ENCODE data around the gene RPL36. TPM values are rescaled to one million over a fixed set of nuclear protein-coding genes. Genes with fewer than 3 reads are reported as not detected.

The RPL36 gene
- 601 and 1,423 TPM in 2 replicates for total RNA-seq

DNA sequence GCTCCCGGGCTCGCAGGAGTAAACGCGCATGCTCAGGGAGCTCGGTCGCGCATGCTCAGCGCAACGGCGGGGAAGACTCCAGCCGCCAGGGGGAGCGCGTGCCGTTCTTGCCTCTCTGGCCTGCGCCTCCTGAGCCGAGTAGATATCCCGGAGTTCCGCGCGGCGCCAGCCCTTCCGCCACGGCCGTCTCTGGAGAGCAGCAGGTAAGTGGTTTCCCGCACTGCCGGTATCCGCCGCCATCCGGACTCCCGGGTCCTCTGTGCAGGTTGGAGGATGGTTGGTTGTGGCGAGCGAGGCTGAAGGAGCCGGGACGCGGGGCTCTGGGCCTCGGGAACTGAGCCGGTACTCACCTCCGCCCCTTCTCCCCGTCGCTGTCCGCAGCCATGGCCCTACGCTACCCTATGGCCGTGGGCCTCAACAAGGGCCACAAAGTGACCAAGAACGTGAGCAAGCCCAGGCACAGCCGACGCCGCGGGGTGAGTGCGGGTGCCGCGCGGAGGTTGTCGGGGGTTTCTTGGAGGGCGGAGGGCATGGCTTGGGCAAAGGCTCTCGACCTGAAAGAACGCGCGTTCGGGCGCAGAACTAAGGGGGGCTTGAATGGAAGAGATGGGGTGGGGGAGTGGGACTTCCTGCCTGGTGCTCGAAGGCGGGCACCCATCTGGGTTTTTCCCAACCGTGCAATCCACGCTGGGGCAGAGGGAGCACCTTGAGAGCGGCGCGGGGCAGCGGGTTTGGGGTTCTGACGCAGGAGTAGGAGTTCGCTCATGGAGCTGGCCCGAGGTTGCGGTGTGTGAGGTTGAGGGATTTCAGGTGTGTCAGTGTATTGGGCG, at the start of gene RPL36:
TSS of gene RPL36 (plus strand) at position 171 of the 830 bp plus-strand sequence. CDS start at position 384, 213 bp downstream.

DNA sequence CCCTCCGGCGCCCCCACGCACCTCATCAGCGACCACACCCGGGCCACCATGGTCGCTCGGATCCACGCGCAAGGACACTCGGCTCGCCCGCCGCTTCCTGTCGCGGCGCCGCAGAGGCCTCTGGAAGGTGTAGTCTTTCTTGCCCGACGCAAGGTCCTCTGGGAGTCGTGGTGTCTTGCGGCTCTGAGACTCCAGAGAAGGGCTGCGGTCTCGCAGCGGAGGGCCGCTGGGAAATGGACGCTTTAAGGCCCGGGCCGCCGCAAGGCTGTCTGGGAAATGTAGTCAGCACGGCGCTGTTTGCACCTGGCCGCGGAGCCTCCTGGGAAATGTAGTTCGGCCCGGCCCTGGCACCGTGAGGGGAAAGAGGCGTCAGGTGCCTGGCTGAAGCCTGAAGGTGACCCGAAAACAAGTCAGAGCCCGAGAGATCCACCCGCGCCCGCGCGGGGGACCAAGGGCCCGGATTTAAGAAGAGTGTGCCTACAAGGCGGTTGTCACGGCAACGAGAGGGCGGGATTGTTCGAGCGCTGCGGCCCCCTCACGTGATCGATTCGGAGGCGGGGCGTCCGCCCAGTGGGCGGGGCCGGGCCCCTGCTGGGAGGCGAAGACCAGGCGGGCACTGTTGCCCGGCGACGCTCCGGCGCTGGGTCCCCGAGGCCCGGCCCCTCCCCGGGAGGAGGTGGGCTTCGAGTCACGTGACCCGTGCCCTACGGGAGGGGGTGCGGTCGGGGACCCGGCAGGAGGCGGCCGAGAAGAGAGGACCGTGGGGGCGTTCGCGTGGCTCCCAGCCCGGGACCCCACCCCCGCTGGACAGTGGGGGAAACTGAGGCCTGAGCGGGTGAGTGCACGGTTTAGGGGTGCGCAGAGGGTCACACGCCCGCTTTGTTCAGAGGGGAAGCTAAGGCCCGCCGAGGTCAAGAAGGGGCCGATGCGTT, 9.4 kb upstream of the RPL36 start, which contains the start of the genes HSD11B1L and MICOS13:
TSS of gene HSD11B1L (plus strand) at position 591 of the 932 bp plus-strand sequence. CDS start 3,806 bp downstream, outside the sequence.
TSS of gene MICOS13 (minus strand) at position 80 of the 932 bp plus-strand sequence. CDS start at position 50, 30 bp downstream.

DNA sequence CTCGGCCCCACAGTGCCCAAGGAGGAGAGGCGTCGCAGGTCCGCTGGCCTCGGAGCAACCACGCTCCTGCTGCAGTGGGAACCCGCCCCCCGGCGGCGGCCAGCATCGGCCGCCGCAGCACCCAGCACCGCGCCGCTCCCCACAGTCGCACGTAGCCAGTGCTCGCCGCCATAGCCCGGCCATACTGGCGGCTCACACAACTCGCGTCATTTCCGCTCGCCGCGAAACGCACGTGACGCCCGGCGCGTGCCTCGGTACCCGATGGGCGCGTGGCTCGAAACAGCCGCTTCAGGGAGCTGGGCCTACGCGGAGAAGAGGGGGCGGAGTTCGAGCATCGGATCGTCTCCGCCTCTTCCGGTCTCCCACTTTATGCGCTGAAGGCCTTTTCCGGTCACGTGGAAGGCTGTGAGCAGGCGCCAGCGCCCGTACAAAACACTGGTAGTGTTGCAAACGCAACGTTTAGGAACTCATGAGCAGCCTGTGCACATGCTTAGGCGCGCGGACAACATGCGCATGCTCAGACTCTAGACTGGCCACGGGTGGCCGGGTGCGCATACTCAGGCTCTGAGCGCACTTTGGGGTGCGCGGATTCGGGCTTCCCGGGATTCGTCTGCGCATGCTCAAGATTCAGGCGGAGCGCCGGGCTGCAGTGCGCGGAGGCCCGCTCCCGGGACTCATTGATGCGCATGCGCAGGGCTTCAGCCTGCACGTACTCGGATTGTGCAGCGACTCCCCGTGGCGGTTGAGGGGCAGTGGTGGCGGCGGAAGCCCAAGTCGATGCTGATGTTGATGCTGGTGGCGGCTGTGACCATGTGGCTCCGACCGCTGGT, 30.1 kb downstream of the RPL36 start, which contains the start of the genes CATSPERD and LONP1:
TSS of gene CATSPERD (plus strand) at position 677 of the 830 bp plus-strand sequence. CDS start at position 778, 101 bp downstream.
TSS of gene LONP1 (minus strand) at position 186 of the 830 bp plus-strand sequence. CDS start at position 172, 14 bp downstream.

Other genes starting within 250 kb of the RPL36 start
- not detected in 2 replicates for gene ZNRF4, start 234.9 kb upstream of the RPL36 start, total RNA-seq
- 3.2 and 14.9 TPM in 2 replicates for gene TINCR, start 122.3 kb upstream of the RPL36 start, total RNA-seq
- 15.2 and 17.7 TPM in 2 replicates for gene SAFB2, start 67.5 kb upstream of the RPL36 start, total RNA-seq
- gene SAFB, start 67.2 kb upstream of the RPL36 start, total RNA-seq, result 31.6 and 36.7 TPM in 2 replicates
- 31.5 and 31.8 TPM in 2 replicates for gene MICOS13, start 9.8 kb upstream of the RPL36 start, total RNA-seq
- gene HSD11B1L, start 9.3 kb upstream of the RPL36 start, total RNA-seq, result 14.5 and 19.3 TPM in 2 replicates
- 137 and 179 TPM in 2 replicates for gene LONP1, start 29.9 kb downstream of the RPL36 start, total RNA-seq
- gene CATSPERD, start 30.3 kb downstream of the RPL36 start, total RNA-seq, result not detected in 2 replicates
- 0.48 TPM in 1 of 2 replicates, not detected in the other for gene PRR22, start 94.5 kb downstream of the RPL36 start, total RNA-seq
- 41.2 and 42.0 TPM in 2 replicates for gene DUS3L, start 100.9 kb downstream of the RPL36 start, total RNA-seq
- gene NRTN, start 114.8 kb downstream of the RPL36 start, total RNA-seq, result 0.21 and 0.24 TPM in 2 replicates
- under 0.01 and 2.8 TPM in 2 replicates for gene FUT6, start 149.4 kb downstream of the RPL36 start, total RNA-seq
- 7.5 and 12.1 TPM in 2 replicates for gene FUT3, start 161.2 kb downstream of the RPL36 start, total RNA-seq
- not detected in 2 replicates for gene FUT5, start 180.2 kb downstream of the RPL36 start, total RNA-seq
- gene NDUFA11, start 213.5 kb downstream of the RPL36 start, total RNA-seq, result 317 and 329 TPM in 2 replicates
- gene VMAC, start 214.6 kb downstream of the RPL36 start, total RNA-seq, result 3.1 and 6.2 TPM in 2 replicates
- 6.5 and 8.5 TPM in 2 replicates for gene CAPS, start 224.0 kb downstream of the RPL36 start, total RNA-seq

Data from tracheal epithelial cell (primary cell).